HCT116 (cell line): ENCODE results near the gene OR5AS1. TPM values are rescaled to one million over a fixed set of nuclear protein-coding genes. Genes with fewer than 3 reads are reported as not detected.

Experiments used
- ATAC-seq: fragments of 200-7000 bp; cut with Tn5 transposase; 2 replicates; pipeline ENCODE4 v1.9.1; 2020; ENCODE audit warnings: mild to moderate bottlenecking, moderate library complexity
- BruUV-seq: library from RNA; stranded (reverse); fragments of 400-500 nt; replicated peaks from 2 replicates; lab custom pipeline; 2021; lab: Mats Ljungman, UMichigan
- CTCF ChIA-PET: fragments of 300-600 bp; sonication (Branson Sonifier 250); formaldehyde crosslinking; loops from one replicate; lab custom pipeline; 2021; ENCODE audit warnings: antibody characterized with exemption; lab: Charles Lee
- POLR2A ChIA-PET: fragments of 300-600, 350-600 bp; sonication (Branson Sonifier 250); formaldehyde crosslinking; loops from one replicate; lab custom pipeline; 2021; ENCODE audit warnings: antibody characterized with exemption; lab: Charles Lee
- RAD21 ChIA-PET, 2 experiments: fragments of 300-600 bp; sonication (Branson Sonifier 250); formaldehyde crosslinking; loops; one replicate each; lab custom pipeline; 2023; ENCODE audit warnings: low total read pairs in 2 of 2; ENCODE audit not compliant: uncharacterized antibody in 2 of 2, unreplicated experiment in 2 of 2, low non-redundant PET in 1 of 2; lab: Charles Lee
- DNase-seq: peaks from one replicate; pipeline ENCODE4 v3.0.0-alpha.2; 2010; ENCODE audit warnings: low read depth, low spot score
- H2AFZ ChIP-seq: fragments of 200-600 bp; shearing (Covaris generic), sonication (generic); 2 replicates; pipeline ENCODE4 v1.6.1; 2017; ENCODE audit warnings: low read depth, mixed run types, mixed read lengths, antibody characterized with exemption, low read length; ENCODE audit not compliant: poor library complexity, severe bottlenecking
- H3K27ac ChIP-seq: 2 replicates; pipeline ENCODE4 v1.5.1; 2012; ENCODE audit warnings: low read depth, low read length
- H3K27me3 ChIP-seq: fragments of 200-600 bp; sonication (generic); 2 replicates; pipeline ENCODE4 v1.6.1; 2016; ENCODE audit warnings: mixed run types, low read length, mixed read lengths; ENCODE audit not compliant: insufficient read depth
- H3K36me3 ChIP-seq, 2 experiments: fragments of 200-500 bp in 1 of 2; fragments of 200-600 bp in 1 of 2; sonication (Bioruptor generic) in 1 of 2; sonication (generic) in 1 of 2; 2 replicates each; pipeline versions ENCODE4 v1.5.1 to v1.6.1; 2014 to 2016; ENCODE audit warnings: low read length in 2 of 2, inconsistent platforms in 1 of 2, mixed read lengths in 1 of 2, mixed run types in 1 of 2; ENCODE audit not compliant: insufficient read depth in 2 of 2, control insufficient read depth in 1 of 2
- H3K4me1 ChIP-seq, 2 experiments: fragments of 200-600 bp in 1 of 2; sonication (generic) in 1 of 2; 2 replicates each; pipeline versions ENCODE4 v1.5.1 to v1.6.1; 2012 to 2017; ENCODE audit warnings: low read length in 2 of 2, inconsistent platforms in 1 of 2, mild to moderate bottlenecking in 1 of 2, mixed read lengths in 1 of 2, mixed run types in 1 of 2, moderate library complexity in 1 of 2; ENCODE audit not compliant: insufficient read depth in 2 of 2, control insufficient read depth in 1 of 2
- H3K4me2 ChIP-seq: fragments of 200-600 bp; sonication (generic); 2 replicates; pipeline ENCODE4 v1.6.1; 2017; ENCODE audit warnings: mixed run types, low read length, mixed read lengths
- H3K4me3 ChIP-seq, 2 experiments: fragments of 200-600 bp in 1 of 2; sonication (generic) in 1 of 2; replicated peaks in 1 of 2; 2 replicates each; pipeline ENCODE4 v1.5.1; 2011 to 2016; ENCODE audit warnings: low read length in 2 of 2, control low read depth in 1 of 2, low read depth in 1 of 2, mild to moderate bottlenecking in 1 of 2, mixed read lengths in 1 of 2, mixed run types in 1 of 2
- H3K79me2 ChIP-seq: fragments of 200-600 bp; sonication (generic); 2 replicates; pipeline ENCODE4 v1.6.1; 2017; ENCODE audit warnings: mild to moderate bottlenecking, mixed run types, low read length, moderate library complexity, mixed read lengths; ENCODE audit not compliant: insufficient read depth
- H3K9ac ChIP-seq: fragments of 200-600 bp; sonication (generic); 2 replicates; pipeline ENCODE4 v1.6.1; 2016; ENCODE audit warnings: low read length, mixed read lengths
- H3K9me2 ChIP-seq: fragments of 200-600 bp; sonication (generic), shearing (Covaris generic); 2 replicates; pipeline ENCODE4 v1.6.1; 2017; ENCODE audit warnings: mixed run types, mild to moderate bottlenecking, moderate library complexity; ENCODE audit not compliant: insufficient read depth
- H3K9me3 ChIP-seq, 2 experiments: fragments of 200-500 bp in 1 of 2; fragments of 200-600 bp in 1 of 2; sonication (Bioruptor generic) in 1 of 2; sonication (generic) in 1 of 2; 2 replicates each; pipeline ENCODE4 v1.6.1; 2014 to 2017; ENCODE audit warnings: low read length in 2 of 2, mixed read lengths in 2 of 2, inconsistent platforms in 1 of 2, low read depth in 1 of 2, mild to moderate bottlenecking in 1 of 2, mixed run types in 1 of 2, moderate library complexity in 1 of 2; ENCODE audit not compliant: control insufficient read depth in 1 of 2, insufficient read depth in 1 of 2
- H4K20me1 ChIP-seq: fragments of 200-600 bp; sonication (generic), shearing (Covaris generic); 2 replicates; pipeline ENCODE4 v1.6.1; 2017; ENCODE audit warnings: mixed run types, mild to moderate bottlenecking, moderate library complexity; ENCODE audit not compliant: insufficient read depth
- CEBPB ChIP-seq: IDR thresholded peaks from 2 replicates; pipeline ENCODE4 v1.6.1; 2012; ENCODE audit warnings: low read depth
- CTCF ChIP-seq, 3 experiments: fragments of 200-600 bp in 1 of 3; sonication (generic) in 1 of 3; IDR thresholded peaks in 2 of 3; conservative IDR thresholded peaks in 1 of 3; 2 replicates each; pipeline ENCODE4 v1.5.1; 2012 to 2017; ENCODE audit warnings: low read depth in 2 of 3, low read length in 2 of 3, antibody characterized with exemption in 1 of 3, borderline replicate concordance in 1 of 3, control low read depth in 1 of 3, mild to moderate bottlenecking in 1 of 3, mixed read lengths in 1 of 3, mixed run types in 1 of 3, moderate library complexity in 1 of 3; ENCODE audit not compliant: insufficient read depth in 1 of 3
- ELF1 ChIP-seq: IDR thresholded peaks from 2 replicates; pipeline ENCODE4 v1.6.1; 2012; ENCODE audit warnings: low read depth, borderline replicate concordance
- EZH2 ChIP-seq: fragments of 200-600 bp; sonication (generic); IDR thresholded peaks from 2 replicates; pipeline ENCODE4 v1.6.1; 2017; ENCODE audit warnings: antibody characterized with exemption, mixed run types
- EZH2phosphoT487 ChIP-seq: fragments of 200-600 bp; IDR thresholded peaks from 2 replicates; pipeline ENCODE4 v1.6.1; 2018; ENCODE audit warnings: antibody characterized with exemption, borderline replicate concordance
- JUND ChIP-seq: IDR thresholded peaks from 2 replicates; pipeline ENCODE4 v1.6.1; 2012
- MAX ChIP-seq: IDR thresholded peaks from 2 replicates; pipeline ENCODE4 v1.6.1; 2012
- RAD21 ChIP-seq: IDR thresholded peaks from 2 replicates; pipeline ENCODE4 v1.6.1; 2012; ENCODE audit warnings: low read depth, mild to moderate bottlenecking
- REST ChIP-seq: IDR thresholded peaks from 2 replicates; pipeline ENCODE4 v1.6.1; 2012; ENCODE audit warnings: low read depth
- SP1 ChIP-seq: IDR thresholded peaks from 2 replicates; pipeline ENCODE4 v1.6.1; 2012; ENCODE audit warnings: low read depth
- TCF7L2 ChIP-seq: IDR thresholded peaks from 2 replicates; pipeline ENCODE4 v1.7.0; 2011; ENCODE audit warnings: borderline replicate concordance, inconsistent platforms; ENCODE audit not compliant: insufficient read depth, insufficient read length; ENCODE audit errors: extremely low read depth
- ZNF274 ChIP-seq: fragments of 200-500 bp; sonication (Bioruptor generic); IDR thresholded peaks from 2 replicates; pipeline ENCODE4 v1.6.1; 2014; ENCODE audit warnings: mild to moderate bottlenecking, low read depth, low read length, inconsistent platforms
- intact Hi-C: fragments of 100-400 bp; cut with micrococcal nuclease; formaldehyde crosslinking; loops from 2 replicates; pipeline ENCODE4 v1.10.0; 2022
- total RNA-seq: library from RNA; stranded (reverse); gene quantifications from one replicate; pipeline ENCODE4 v1.2.1, GENCODE V29; 2021; ENCODE audit not compliant: unreplicated experiment

The OR5AS1 gene
- total RNA-seq, 1 experiment from 2014 or later = not detected

- no peaks in the 10 kb centered on the region for H3K4me1 ChIP-seq
These were observed 16.7 kb upstream of the OR5AS1 start for GRCh38 chr11:56010716-56011115.

More at GRCh38 chr11:56010716-56011115, 16.7 kb upstream of the OR5AS1 start:
- no peaks in the 10 kb centered on the region for H3K36me3 ChIP-seq
- no peaks in the 10 kb centered on the region for H4K20me1 ChIP-seq
- intact Hi-C loops = no loop called here
- RAD21 ChIA-PET = no interaction called here
- H3K27me3 ChIP-seq = no peaks in the 10 kb centered on the region
- ATAC-seq = no peak
- H2AFZ ChIP-seq = no peak overlapping the region
- H3K4me2 ChIP-seq = no peak overlapping the region
- H3K9ac ChIP-seq = no peak overlapping the region
- no peaks in the 10 kb centered on the region for H3K79me2 ChIP-seq
- BruUV-seq = no TSS peak
- TF ChIP-seq JUND (no peak), ELF1 (no peak), SP1 (no peak), ZNF274 (no peak), TCF7L2 (no peak), MAX (no peak), EZH2phosphoT487 (no peak), EZH2 (no peak), RAD21 (no peak), CTCF (IDR thresholded peaks at IDR 0.05 in 2 of 3, conservative IDR thresholded peaks at IDR 0.05 in 1 of 3; ENCODE audit: borderline replicate concordance in 1 of 3, insufficient read depth in 1 of 3, low read depth in 2 of 3, low read length in 2 of 3) (no peak), CEBPB (no peak), REST (no peak)
- TF ChIP-seq, all 23 proteins: peak for 0
- ChIA-PET POLR2A (no interaction called here), CTCF (no interaction called here)
- Histone ChIP-seq H3K9me2 (no peaks in the 10 kb centered on the region), H3K9me3 (peaks cover 9 to 23% of the 10 kb centered on the region in 2 experiments; a peak in 2 of 4 replicates), H3K27ac (no peak overlapping the region), H3K4me3 (no peak overlapping the region)
- no peak for DNase-seq
